ENCODE results near the gene PRTN3. TPM values are rescaled to one million over a fixed set of nuclear protein-coding genes. Genes with fewer than 3 reads are reported as not detected.

Gene PRTN3
- polyA plus RNA-seq, 1 experiment, result not detected

DNA sequence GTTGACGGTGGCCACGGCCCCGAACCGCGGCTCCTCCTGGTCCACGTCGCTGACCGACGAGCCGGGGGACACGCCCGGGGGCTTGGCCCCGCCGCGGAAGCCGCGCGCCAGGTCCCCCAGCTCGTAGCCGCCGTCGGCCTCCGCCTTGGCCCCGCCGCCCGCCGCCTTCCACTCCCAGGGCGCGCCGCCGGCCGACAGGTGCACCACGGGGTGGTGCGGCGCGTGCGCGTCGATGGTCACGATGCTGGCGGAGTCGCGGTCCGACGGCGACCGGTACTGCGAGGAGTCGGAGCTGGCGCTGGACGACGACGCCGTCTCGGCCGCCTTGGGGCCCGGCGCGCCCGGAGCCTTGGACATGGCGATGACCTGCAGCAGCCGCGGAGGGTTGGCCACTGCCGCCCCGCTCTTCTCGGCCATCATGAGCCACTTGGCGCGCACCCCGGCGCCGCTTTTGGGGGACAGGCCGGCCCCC, 28.0 kb upstream of the PRTN3 start:
- Histone ChIP-seq H3K27me3 (ENCODE audit: control insufficient read depth, insufficient read depth, low read length) (no peaks in the 10 kb centered on the region), H3K4me3 (ENCODE audit: low read depth, low read length) (no peak overlapping the region), H3K27ac (ENCODE audit: low read depth, low read length) (no peak overlapping the region), H3K9me3 (ENCODE audit: control insufficient read depth, insufficient read depth, low read length) (peaks cover 34% of the 10 kb centered on the region; the same call in 1 of the 2 replicates)
- TF ChIP-seq, protein P1, sequence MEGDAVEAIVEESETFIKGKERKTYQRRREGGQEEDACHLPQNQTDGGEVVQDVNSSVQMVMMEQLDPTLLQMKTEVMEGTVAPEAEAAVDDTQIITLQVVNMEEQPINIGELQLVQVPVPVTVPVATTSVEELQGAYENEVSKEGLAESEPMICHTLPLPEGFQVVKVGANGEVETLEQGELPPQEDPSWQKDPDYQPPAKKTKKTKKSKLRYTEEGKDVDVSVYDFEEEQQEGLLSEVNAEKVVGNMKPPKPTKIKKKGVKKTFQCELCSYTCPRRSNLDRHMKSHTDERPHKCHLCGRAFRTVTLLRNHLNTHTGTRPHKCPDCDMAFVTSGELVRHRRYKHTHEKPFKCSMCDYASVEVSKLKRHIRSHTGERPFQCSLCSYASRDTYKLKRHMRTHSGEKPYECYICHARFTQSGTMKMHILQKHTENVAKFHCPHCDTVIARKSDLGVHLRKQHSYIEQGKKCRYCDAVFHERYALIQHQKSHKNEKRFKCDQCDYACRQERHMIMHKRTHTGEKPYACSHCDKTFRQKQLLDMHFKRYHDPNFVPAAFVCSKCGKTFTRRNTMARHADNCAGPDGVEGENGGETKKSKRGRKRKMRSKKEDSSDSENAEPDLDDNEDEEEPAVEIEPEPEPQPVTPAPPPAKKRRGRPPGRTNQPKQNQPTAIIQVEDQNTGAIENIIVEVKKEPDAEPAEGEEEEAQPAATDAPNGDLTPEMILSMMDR (IDR thresholded peaks at IDR 0.05; ENCODE audit: low read depth, low read length), result no peak
- ChIA-PET POLR2A (interaction anchor here (1.0 kb wide), 1 partner anchor 14 kb away, joined by 5 read pairs; no protein-coding TSS in a partner anchor), CTCF (no interaction called here)
- no peak for DNase-seq (ENCODE audit: low read depth, low spot score)

DNA sequence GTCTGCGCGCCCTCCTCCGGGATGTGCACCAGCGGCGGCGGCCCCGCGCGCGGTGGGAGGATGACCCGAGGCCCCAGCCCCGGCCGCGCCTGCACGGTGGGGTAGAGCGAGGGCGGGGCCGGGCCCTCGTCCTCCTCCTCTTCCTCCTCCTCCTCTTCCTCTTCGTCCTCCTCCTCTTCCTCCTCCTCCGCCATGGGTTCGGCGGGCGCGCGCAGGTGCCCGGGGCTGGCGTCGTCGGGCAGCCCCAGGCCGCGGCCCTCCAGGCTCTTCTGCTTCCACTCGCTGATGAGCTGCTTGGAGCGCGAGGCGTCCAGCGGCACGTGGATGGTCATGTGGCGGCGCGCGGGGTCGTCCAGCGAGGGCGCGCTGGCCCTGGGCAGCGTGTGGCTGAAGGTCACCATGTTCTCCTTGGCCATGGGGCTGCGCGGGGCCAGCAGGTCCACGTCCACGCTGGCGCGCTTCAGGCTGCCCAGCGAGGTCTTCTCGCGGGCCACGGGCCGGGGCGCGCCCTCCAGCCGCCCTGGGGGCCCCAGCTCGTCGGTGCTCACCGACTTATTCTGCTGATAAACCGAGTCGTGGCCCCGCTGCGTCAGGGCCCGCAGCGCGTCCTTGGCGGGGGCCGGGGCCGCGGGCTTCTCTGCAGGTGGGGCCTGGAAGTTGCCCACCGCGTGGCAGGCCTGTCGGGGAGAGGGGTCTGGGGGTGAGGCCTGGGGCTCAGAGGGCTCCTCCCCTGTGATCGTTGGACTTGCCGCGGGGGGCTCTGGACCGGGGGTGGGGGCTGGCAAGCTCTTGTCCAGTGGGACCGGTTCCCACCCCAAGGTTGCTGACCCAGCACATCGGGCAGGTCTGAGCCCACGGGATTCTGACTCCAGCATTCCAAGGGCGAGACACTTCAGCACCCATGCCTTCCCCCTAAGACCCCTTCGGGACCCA, 27.3 kb upstream of the PRTN3 start:
- no peak for DNase-seq (ENCODE audit: low read depth, low spot score)
- ChIA-PET CTCF (no interaction called here), POLR2A (interaction anchor here (0.7 to 1.0 kb wide), 2 partner anchors 11 to 15 kb away, joined by 3 to 5 read pairs; no protein-coding TSS in a partner anchor)
- Histone ChIP-seq H3K9me3 (ENCODE audit: control insufficient read depth, insufficient read depth, low read length) (peaks cover 34% of the 10 kb centered on the region; the same call in 1 of the 2 replicates), H3K27ac (ENCODE audit: low read depth, low read length) (no peak overlapping the region), H3K4me3 (ENCODE audit: low read depth, low read length) (no peak overlapping the region), H3K27me3 (ENCODE audit: control insufficient read depth, insufficient read depth, low read length) (no peaks in the 10 kb centered on the region)
- TF ChIP-seq, protein P1 (IDR thresholded peaks at IDR 0.05; ENCODE audit: low read depth, low read length), result no peak

- ChIA-PET POLR2A (no interaction called here), CTCF (no interaction called here)
- DNase-seq (ENCODE audit: low read depth, low spot score), result no peak
- peaks cover 34% of the 10 kb centered on the region; the same call in 1 of the 2 replicates for H3K9me3 ChIP-seq (ENCODE audit: control insufficient read depth, insufficient read depth, low read length)
- no peak overlapping the region for H3K27ac ChIP-seq (ENCODE audit: low read depth, low read length)
- TF ChIP-seq, protein P1 (IDR thresholded peaks at IDR 0.05; ENCODE audit: low read depth, low read length), result no peak
- no peaks in the 10 kb centered on the region for H3K27me3 ChIP-seq (ENCODE audit: control insufficient read depth, insufficient read depth, low read length)
- no peak overlapping the region for H3K4me3 ChIP-seq (ENCODE audit: low read depth, low read length)
Measured at GRCh38 chr19:814152-815078, 26.4 kb upstream of the PRTN3 start.

DNA sequence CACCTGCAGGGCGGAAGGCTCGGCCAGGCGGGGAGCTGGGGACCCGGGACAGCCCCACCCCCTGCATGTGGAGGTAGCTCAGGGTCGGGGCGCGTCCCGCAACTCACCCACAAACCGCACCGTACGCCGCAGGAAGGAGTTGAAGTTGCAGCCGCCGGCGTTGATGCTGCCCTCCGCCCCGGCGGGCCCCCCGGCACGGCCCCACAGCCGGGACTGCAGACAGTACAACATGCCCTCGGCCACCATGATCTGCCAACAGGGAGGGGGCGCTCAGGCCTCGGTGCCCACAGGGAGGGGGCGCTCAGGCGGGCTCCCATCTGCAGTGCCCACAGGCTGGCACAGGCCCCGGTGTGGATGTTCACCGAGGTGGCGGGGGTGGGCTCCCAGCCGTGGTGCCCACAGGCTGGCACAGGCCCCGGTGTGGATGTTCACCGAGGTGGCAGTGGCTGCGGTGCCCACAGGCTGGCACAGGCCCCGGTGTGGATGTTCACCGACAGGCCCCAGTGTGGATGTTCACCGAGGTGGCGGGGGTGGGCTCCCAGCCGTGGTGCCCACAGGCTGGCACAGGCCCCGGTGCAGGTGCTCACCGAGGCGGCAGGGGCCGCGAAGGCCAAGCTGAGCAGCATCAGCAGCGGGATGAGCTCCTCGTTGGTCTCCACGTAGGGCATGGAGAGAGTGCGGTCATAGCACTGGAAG, 25.6 kb upstream of the PRTN3 start:
- TF ChIP-seq, protein P1 (IDR thresholded peaks at IDR 0.05; ENCODE audit: low read depth, low read length), result no peak
- Histone ChIP-seq H3K27ac (ENCODE audit: low read depth, low read length) (no peak overlapping the region), H3K9me3 (ENCODE audit: control insufficient read depth, insufficient read depth, low read length) (peaks cover 34% of the 10 kb centered on the region; the same call in 1 of the 2 replicates), H3K4me3 (ENCODE audit: low read depth, low read length) (no peak overlapping the region), H3K27me3 (ENCODE audit: control insufficient read depth, insufficient read depth, low read length) (no peaks in the 10 kb centered on the region)
- ChIA-PET CTCF (interaction anchor here (0.5 kb wide), 1 partner anchor 224 kb away, joined by 3 read pairs; no protein-coding TSS in a partner anchor), POLR2A (interaction anchor here (0.6 kb wide), 3 partner anchors 39 to 167 kb away, joined by 3 to 5 read pairs (median 3); no protein-coding TSS in a partner anchor)
- no peak for DNase-seq (ENCODE audit: low read depth, low spot score)

All from AG04450 (cell line).